ENCODE measurements around the gene UGT1A4. TPM values are rescaled to one million over a fixed set of nuclear protein-coding genes. Genes with fewer than 3 reads are reported as not detected.
A peak's percentile ranks its signal among the peaks of the same experiment; 100 is the strongest.
"Not testable (repeated sequence)": the region's sequence is repeated elsewhere in the genome, so short reads cannot be mapped to it uniquely, and the experiment has no call there.

The UGT1A4 gene
- total RNA-seq, 1 donor from 2014 or later = 5.2 TPM

- peak; percentile 64 for DNase-seq (ENCODE audit: low spot score)
These were observed 18.4 kb upstream of the UGT1A4 start for GRCh38 chr2:233700028-233700635.

GRCh38 chr2:233700842-233701241, 17.7 kb upstream of the UGT1A4 start:
- DNase-seq (ENCODE audit: low spot score) = not testable (repeated sequence)

GRCh38 chr2:233702238-233702637, 16.3 kb upstream of the UGT1A4 start:
- no peak for DNase-seq (ENCODE audit: low spot score)

DNA sequence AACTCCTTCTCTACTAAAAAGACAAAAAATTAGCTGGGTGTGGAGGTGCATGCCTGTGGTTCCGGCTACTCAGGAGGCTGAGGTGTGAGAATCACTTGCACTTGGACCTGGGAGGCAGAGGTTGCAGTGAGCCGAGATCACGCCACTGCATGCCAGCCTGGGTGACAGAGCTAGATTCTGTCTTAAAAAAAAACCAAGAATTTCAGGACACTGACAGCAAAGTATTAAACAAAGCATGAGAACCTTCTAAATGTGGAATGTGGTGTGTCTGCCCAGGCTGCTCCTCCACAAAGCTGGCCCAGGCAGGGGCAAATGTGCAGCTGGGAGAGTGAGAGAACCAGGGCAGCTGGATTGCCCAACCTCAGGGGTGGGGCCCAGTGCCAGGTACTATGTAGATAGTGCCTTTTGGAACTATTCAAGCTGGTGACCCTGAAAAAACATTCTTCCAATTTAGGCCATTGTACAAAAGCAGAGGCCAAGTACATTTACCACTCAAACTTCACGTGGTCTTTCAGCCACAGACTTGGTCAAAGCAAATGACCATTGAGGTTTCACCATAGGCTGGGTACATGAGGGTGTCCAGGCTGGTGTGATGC, 12.5 kb upstream of the UGT1A4 start:
- DNase-seq (ENCODE audit: low spot score) = peak; percentile 75

- no peak for DNase-seq (ENCODE audit: low spot score)
These were observed 11.8 kb upstream of the UGT1A4 start for GRCh38 chr2:233706720-233707119.

- no peak for DNase-seq (ENCODE audit: low spot score)
These were observed 10.4 kb upstream of the UGT1A4 start for GRCh38 chr2:233707940-233708644.

DNA sequence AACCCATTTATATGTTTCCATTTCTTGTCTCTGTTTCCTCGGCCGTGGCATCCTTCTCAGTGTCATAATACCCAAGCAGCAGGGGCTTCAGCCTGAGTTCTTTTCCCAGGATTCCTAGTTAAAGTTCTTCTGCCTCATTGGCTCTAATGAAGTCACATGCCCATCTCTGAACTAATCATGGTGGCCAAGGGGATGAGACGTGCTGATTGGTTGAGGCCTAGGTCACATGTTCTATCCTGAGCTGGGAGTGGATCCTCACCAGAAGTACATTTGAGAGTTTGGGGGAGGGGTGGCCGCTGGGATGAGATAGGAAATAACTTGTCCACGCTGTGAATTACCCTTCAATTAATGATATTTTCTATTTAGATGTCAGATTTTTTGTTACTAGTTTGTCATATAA, 9.6 kb upstream of the UGT1A4 start:
- DNase-seq (ENCODE audit: low spot score) = no peak

GRCh38 chr2:233711312-233712008, 7.1 kb upstream of the UGT1A4 start:
- DNase-seq (ENCODE audit: low spot score) = peak; percentile 82

GRCh38 chr2:233712611-233713261, 5.8 kb upstream of the UGT1A4 start, which contains the start of gene UGT1A5:
Gene UGT1A5, plus strand, starts transcription at chr2:233712907. Its CDS starts 85 bp downstream, at chr2:233712992.
- peak; percentile 69 for DNase-seq (ENCODE audit: low spot score)

DNA sequence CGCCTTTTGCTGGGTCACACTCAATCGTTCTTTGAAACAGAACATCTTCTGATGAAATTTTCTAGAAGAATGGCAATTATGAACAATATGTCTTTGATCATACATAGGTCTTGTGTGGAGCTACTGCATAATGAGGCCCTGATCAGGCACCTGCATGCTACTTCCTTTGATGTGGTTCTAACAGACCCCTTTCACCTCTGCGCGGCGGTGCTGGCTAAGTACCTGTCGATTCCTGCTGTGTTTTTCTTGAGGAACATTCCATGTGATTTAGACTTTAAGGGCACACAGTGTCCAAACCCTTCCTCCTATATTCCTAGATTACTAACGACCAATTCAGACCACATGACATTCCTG, 5.3 kb upstream of the UGT1A4 start:
- DNase-seq (ENCODE audit: low spot score) = no peak

GRCh38 chr2:233714121-233714520, 4.4 kb upstream of the UGT1A4 start:
- no peak for DNase-seq (ENCODE audit: low spot score)

- no peak for DNase-seq (ENCODE audit: low spot score)
These were observed 10.3 kb downstream of the UGT1A4 start, which contains the start of gene UGT1A3 for GRCh38 chr2:233728723-233729301. Gene UGT1A3, plus strand, starts transcription at chr2:233729042. Its CDS starts 85 bp downstream, at chr2:233729127.

GRCh38 chr2:233736868-233737653, 18.5 kb downstream of the UGT1A4 start:
- DNase-seq (ENCODE audit: low spot score) = peak; percentile 44

- no peak for DNase-seq (ENCODE audit: low spot score)
These were observed 22.3 kb downstream of the UGT1A4 start for GRCh38 chr2:233740870-233741269.

- DNase-seq (ENCODE audit: low spot score) = no peak
These were observed 25.1 kb downstream of the UGT1A4 start for GRCh38 chr2:233743464-233744259.

DNA sequence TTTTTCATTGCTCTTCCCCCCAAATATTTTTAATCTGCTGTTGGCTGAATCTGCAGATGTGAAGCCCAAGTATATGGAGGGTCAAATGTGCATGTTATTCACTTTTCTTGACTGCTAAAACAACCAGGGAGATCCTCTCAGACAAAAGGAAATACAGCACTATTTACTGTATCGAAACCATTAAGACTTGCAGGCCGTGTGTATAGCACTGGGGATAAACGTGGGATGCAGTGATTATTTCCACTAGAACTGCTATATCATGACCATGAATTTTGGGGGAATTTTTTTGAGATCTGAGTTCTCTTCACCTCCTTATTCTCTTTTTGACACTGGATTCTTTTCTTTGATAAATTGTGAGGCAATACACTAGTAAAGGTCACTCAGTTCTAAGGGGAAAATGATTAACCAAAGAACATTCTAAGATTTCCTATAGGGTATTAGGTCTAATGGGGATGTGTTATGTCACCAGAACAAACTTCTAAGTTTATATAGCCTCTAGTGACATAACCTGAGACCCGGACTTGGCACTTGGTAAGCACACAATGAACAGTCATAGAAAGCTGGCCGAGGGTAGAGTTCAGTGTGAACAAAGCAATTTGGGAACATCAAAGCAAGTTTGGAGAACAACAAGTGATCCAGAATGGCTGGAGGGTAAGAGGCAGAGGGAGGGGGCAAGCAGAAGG, 26.7 kb downstream of the UGT1A4 start:
- no peak for DNase-seq (ENCODE audit: low spot score)

DNA sequence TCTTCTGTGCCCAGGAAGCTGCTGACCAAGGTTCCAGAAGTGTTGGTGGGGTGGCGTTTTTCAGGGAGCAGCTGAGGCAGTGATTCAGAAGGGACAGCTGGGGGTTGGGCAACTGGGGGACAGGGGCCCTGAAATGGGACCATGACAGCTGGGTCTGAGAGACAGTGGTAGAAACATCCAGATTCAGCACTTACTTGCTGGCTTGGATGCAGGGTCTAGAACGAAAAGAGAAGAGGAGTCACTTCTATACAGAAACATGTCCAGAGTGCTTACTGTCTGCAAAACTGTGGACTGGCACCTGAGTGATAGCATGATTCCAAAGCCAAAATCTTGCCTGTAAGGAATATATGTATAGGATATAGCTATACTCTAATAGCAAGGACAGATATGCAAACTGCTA, 27.3 kb downstream of the UGT1A4 start:
- DNase-seq (ENCODE audit: low spot score) = not testable (repeated sequence)

DNA sequence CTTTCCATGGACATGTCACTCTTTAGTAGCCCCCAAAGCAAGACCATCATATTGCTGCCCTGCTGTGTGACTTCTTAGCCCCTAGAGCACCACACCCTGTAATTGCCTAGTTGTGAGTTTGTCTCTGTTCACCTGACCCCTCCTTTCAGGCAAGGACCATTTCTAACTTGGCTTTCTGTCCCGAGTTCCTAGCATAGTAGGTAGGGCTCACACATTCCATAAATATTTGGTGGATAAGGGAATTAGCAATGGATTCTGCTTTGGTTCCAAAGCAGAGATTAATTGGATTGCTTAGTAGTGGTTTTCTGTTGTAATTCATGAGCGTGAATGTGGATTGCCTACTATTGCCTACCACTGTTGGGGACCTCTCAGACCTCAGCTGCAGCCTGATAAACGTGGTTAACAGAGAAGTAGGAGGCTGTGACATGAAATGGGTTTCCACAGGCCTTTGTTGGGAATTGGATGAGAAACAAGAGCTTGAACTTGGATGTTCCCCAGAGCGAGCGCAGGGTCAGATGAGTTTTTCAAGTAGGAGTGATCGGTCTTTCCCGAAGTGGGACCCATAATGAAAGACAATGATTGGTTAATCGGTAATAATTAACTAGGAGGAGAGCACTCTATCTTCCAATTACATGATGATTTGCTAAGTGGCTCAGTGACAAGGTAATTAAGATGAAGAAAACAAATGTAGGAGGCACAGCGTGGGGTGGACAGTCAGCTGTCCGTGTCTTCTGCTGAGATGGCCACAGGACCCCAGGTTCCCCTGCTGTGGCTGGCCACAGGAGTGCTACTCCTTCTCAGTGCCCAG, 28.1 kb downstream of the UGT1A4 start:
- no peak for DNase-seq (ENCODE audit: low spot score)

DNA sequence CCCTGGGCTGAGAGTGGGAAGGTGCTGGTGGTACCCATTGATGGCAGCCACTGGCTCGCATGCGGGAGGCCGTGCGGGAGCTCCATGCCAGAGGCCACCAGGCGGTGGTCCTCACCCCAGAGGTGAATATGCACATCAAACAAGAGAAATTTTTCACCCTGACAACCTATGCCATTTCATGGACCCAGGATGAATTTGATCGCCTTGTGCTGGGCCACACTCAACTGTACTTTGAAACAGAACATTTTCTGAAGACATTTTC, 28.7 kb downstream of the UGT1A4 start:
- DNase-seq (ENCODE audit: low spot score) = no peak

Measured in mucosa of gallbladder (tissue), 1 donor.